HepG2 (cell line): ENCODE data around the gene PARG. TPM values are rescaled to one million over a fixed set of nuclear protein-coding genes. Genes with fewer than 3 reads are reported as not detected.

Experiments
- BHLHE40 ChIP-seq: IDR thresholded peaks from 2 replicates; pipeline ENCODE4 v1.6.1; 2011; ENCODE audit warnings: low read length, improper control_type of control experiment
- CBX5 ChIP-seq: sonication (generic); formaldehyde crosslinking; IDR thresholded peaks from 2 replicates; pipeline ENCODE4 v1.4.0; 2020; ENCODE audit warnings: missing genetic modification reagents, borderline replicate concordance
- CREB3 ChIP-seq: sonication (generic); formaldehyde crosslinking; IDR thresholded peaks from 2 replicates; pipeline ENCODE4 v1.5.0; 2020; ENCODE audit warnings: missing genetic modification reagents
- EEA1 ChIP-seq: sonication (generic); formaldehyde crosslinking; IDR thresholded peaks from 2 replicates; pipeline ENCODE4 v1.5.1; 2020; ENCODE audit warnings: mild to moderate bottlenecking, missing genetic modification reagents, borderline replicate concordance
- ELK4 ChIP-seq: sonication (generic); formaldehyde crosslinking; IDR thresholded peaks from 2 replicates; pipeline ENCODE4 v1.9.0; 2021; ENCODE audit warnings: missing genetic modification reagents, borderline replicate concordance
- ERF ChIP-seq: IDR thresholded peaks from 2 replicates; pipeline ENCODE4 v1.6.1; 2018; ENCODE audit warnings: missing biosample characterization, missing genetic modification reagents
- PHF21A ChIP-seq: sonication (generic); formaldehyde crosslinking; IDR thresholded peaks from 2 replicates; pipeline ENCODE4 v1.5.0; 2020; ENCODE audit warnings: mild to moderate bottlenecking, missing genetic modification reagents
- REPIN1 ChIP-seq: sonication (generic); formaldehyde crosslinking; IDR thresholded peaks from 2 replicates; pipeline ENCODE4 v1.8.0; 2022; ENCODE audit warnings: missing genetic modification reagents, low read depth, mild to moderate bottlenecking, borderline replicate concordance
- SAFB2 ChIP-seq: sonication (generic); formaldehyde crosslinking; IDR thresholded peaks from 2 replicates; pipeline ENCODE4 v1.5.1; 2020; ENCODE audit warnings: missing genetic modification reagents, low read depth, mild to moderate bottlenecking, borderline replicate concordance
- SATB2 ChIP-seq: sonication (generic); formaldehyde crosslinking; IDR thresholded peaks from 2 replicates; pipeline ENCODE4 v1.5.0; 2020; ENCODE audit warnings: missing genetic modification reagents
- TGIF2 ChIP-seq: IDR thresholded peaks from 2 replicates; pipeline ENCODE4 v1.6.1; 2016; ENCODE audit warnings: control low read depth, missing compliant biosample characterization
- ZBTB2 ChIP-seq: sonication (generic); formaldehyde crosslinking; IDR thresholded peaks from 2 replicates; pipeline ENCODE4 v1.8.0; 2022; ENCODE audit warnings: low read depth, missing genetic modification reagents
- ZMAT3 ChIP-seq: sonication (generic); formaldehyde crosslinking; conservative IDR thresholded peaks from 2 replicates; pipeline ENCODE4 v1.7.0; 2021; ENCODE audit warnings: missing genetic modification reagents
- ZNF274 ChIP-seq: sonication (generic); formaldehyde crosslinking; IDR thresholded peaks from 2 replicates; pipeline ENCODE4 v1.5.1; 2020; ENCODE audit warnings: mild to moderate bottlenecking, missing genetic modification reagents
- ZNF605 ChIP-seq: sonication (generic); formaldehyde crosslinking; IDR thresholded peaks from 2 replicates; pipeline ENCODE4 v1.8.0; 2022; ENCODE audit warnings: mild to moderate bottlenecking, missing genetic modification reagents
- ZNF607 ChIP-seq: sonication (generic); formaldehyde crosslinking; IDR thresholded peaks from 2 replicates; pipeline ENCODE4 v1.5.1; 2020; ENCODE audit warnings: missing genetic modification reagents, mild to moderate bottlenecking, borderline replicate concordance
- ZNF782 ChIP-seq: sonication (generic); formaldehyde crosslinking; IDR thresholded peaks from 2 replicates; pipeline ENCODE4 v1.4.0; 2020; ENCODE audit warnings: missing genetic modification reagents, mild to moderate bottlenecking, borderline replicate concordance
- ZNF792 ChIP-seq: IDR thresholded peaks from 2 replicates; pipeline ENCODE4 v1.6.1; 2016
- ZNF800 ChIP-seq: sonication (generic); formaldehyde crosslinking; IDR thresholded peaks from 2 replicates; pipeline ENCODE4 v1.4.0; 2020; ENCODE audit warnings: missing genetic modification reagents
- ZNF891 ChIP-seq: sonication (generic); formaldehyde crosslinking; IDR thresholded peaks from 2 replicates; pipeline ENCODE4 v1.5.0; 2020; ENCODE audit warnings: mild to moderate bottlenecking, missing genetic modification reagents
- ZZZ3 ChIP-seq: sonication (generic); formaldehyde crosslinking; IDR thresholded peaks from 2 replicates; pipeline ENCODE4 v1.4.0; 2020; ENCODE audit warnings: missing genetic modification reagents, mild to moderate bottlenecking, borderline replicate concordance
- polyA plus RNA-seq, 8 experiments: library from polyadenylated mRNA; depleted of rRNA in 3 of 8; stranded (reverse) in 7 of 8; unstranded in 1 of 8; fragments of >200 nt; fragmentation: Illumina TruSeq in 4 of 8; extraction: Trizol in 4 of 8; gene quantifications; 2 replicates each; pipeline versions ENCODE4 v1.2.1 to v1.2.3, GENCODE V29; 2011 to 2016; ENCODE audit warnings: low read depth in 4 of 8, missing spikeins in 1 of 8, mixed read lengths in 1 of 8; ENCODE audit not compliant: insufficient read depth in 1 of 8
- total RNA-seq, 5 experiments: library from RNA; depleted of rRNA; stranded (reverse); fragments of >200 nt; fragmentation: Illumina TruSeq; extraction: Trizol; gene quantifications; 2 replicates each; pipeline ENCODE4 v1.2.3, GENCODE V29; 2016; ENCODE audit warnings: low read depth in 1 of 5
- TF ChIP-seq, protein P1 (sequence below): sonication (generic); formaldehyde crosslinking; IDR thresholded peaks from 2 replicates; pipeline ENCODE4 v1.5.1; 2020; ENCODE audit warnings: missing genetic modification reagents, mild to moderate bottlenecking, borderline replicate concordance

Gene PARG
- total and polyA plus RNA-seq, 2 of the 13 experiments (the other 11 are each of a cell fraction or from before 2014, with no cell fraction given), result 11.4 to 37.2 TPM

- TF ChIP-seq BHLHE40 (peak; percentile 80), SATB2 (peak; percentile 62; the same call in 1 of the 2 replicates), ZNF792 (peak; percentile 28; the same call in 1 of the 2 replicates), ZNF800 (0 out of 2 replicates have a peak, but pooled peaks have one; percentile 62), CREB3 (CRISPR knock-in tag) (peak; percentile 62; the same call in 1 of the 2 replicates), CBX5 (CRISPR knock-in tag) (peak; percentile 11; the same call in 1 of the 2 replicates), ZBTB2 (CRISPR knock-in tag) (peak; percentile 82; the same call in 1 of the 2 replicates), ELK4 (CRISPR knock-in tag) (peak; percentile 55; the same call in 1 of the 2 replicates), ERF (CRISPR knock-in tag) (peak; percentile 63; the same call in 1 of the 2 replicates), ZZZ3 (CRISPR knock-in tag) (peak; percentile 87; the same call in 1 of the 2 replicates), EEA1 (CRISPR knock-in tag) (0 out of 2 replicates have a peak, but pooled peaks have one; percentile 48), ZMAT3 (CRISPR knock-in tag) (0 out of 2 replicates have a peak, but pooled peaks have one; percentile 51), ZNF607 (CRISPR knock-in tag) (peak; percentile 51; the same call in 1 of the 2 replicates), TGIF2 (CRISPR knock-in tag) (peak; percentile 84; the same call in 1 of the 2 replicates), ZNF891 (CRISPR knock-in tag) (peak; percentile 48; the same call in 1 of the 2 replicates), SAFB2 (CRISPR knock-in tag) (0 out of 2 replicates have a peak, but pooled peaks have one; percentile 43), REPIN1 (CRISPR knock-in tag) (peak; percentile 84), PHF21A (CRISPR knock-in tag) (peak; percentile 46), ZNF605 (CRISPR knock-in tag) (peak; percentile 34; the same call in 1 of the 2 replicates), ZNF274 (CRISPR knock-in tag) (0 out of 2 replicates have a peak, but pooled peaks have one; percentile 68), ZNF782 (CRISPR knock-in tag) (peak; percentile 49; the same call in 1 of the 2 replicates)
- TF ChIP-seq, protein P1, sequence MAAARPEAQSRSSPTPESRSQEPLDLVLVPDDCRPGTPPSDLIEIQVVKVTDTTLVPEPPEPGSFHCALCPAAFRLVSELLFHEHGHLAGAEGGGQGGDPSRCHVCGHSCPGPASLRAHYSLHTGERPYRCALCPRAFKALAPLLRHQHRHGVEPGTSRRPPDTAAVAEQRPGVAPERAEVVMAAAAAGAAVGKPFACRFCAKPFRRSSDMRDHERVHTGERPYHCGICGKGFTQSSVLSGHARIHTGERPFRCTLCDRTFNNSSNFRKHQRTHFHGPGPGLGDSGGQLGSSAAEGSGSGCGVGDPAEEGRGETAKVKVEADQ (CRISPR knock-in tag), result peak; percentile 87; the same call in 1 of the 2 replicates
These were observed at the start of gene PARG, which contains the start of gene TIMM23B (continued) for GRCh38 chr10:49941447-49942338.
